H1 (cell line): ENCODE results near the gene ADGRG7. TPM values are rescaled to one million over a fixed set of nuclear protein-coding genes. Genes with fewer than 3 reads are reported as not detected.

Experiments used
- BRCA1 ChIP-seq: IDR thresholded peaks from 2 replicates; pipeline ENCODE4 v1.6.1; 2012; ENCODE audit warnings: low read depth, low read length, improper control_type of control experiment
- CBX8 ChIP-seq: fragments of 300-800, 300-1000 bp; sonication (generic); IDR thresholded peaks from 2 replicates; pipeline ENCODE4 v1.7.1; 2016; ENCODE audit warnings: low read depth, low read length, borderline replicate concordance
- CTCF ChIP-seq, 3 experiments: IDR thresholded peaks; 1 replicate in 2 of 3; 2 replicates in 1 of 3; pipeline versions ENCODE4 v1.5.1 to v1.6.1; 2011; ENCODE audit warnings: low read length in 3 of 3, mild to moderate bottlenecking in 3 of 3, inconsistent platforms in 2 of 3, low read depth in 1 of 3, moderate library complexity in 1 of 3; ENCODE audit not compliant: insufficient read depth in 1 of 3; ENCODE audit errors: control extremely low read depth in 1 of 3
- RFX5 ChIP-seq: IDR thresholded peaks from 2 replicates; pipeline ENCODE4 v1.6.1; 2011; ENCODE audit warnings: low read depth, low read length, improper control_type of control experiment, borderline replicate concordance
- polyA plus RNA-seq, 7 experiments: library from polyadenylated mRNA; depleted of rRNA in 3 of 7; stranded (reverse) in 5 of 7; unstranded in 2 of 7; fragments of >200 nt in 5 of 7; fragments of 200-250 nt in 2 of 7; gene quantifications; 1 replicate in 5 of 7; 2 replicates in 1 of 7; 4 replicates in 1 of 7; pipeline versions ENCODE4 v1.2.1 to v1.2.3, GENCODE V29; 2011 to 2013; ENCODE audit warnings: missing spikeins in 2 of 7, mixed read lengths in 2 of 7
- total RNA-seq: library from RNA; stranded (reverse); fragmentation: NEBNext Ultra II Directional; extraction: Animal tissue kit (Norgen Biotek cat#: 25700); gene quantifications from 2 replicates; pipeline ENCODE4 v1.2.1, GENCODE V29; 2021

Gene ADGRG7
- total and polyA plus RNA-seq, 2 of the 8 experiments (the other 6 are each of a cell fraction or from before 2014, with no cell fraction given): not detected

GRCh38 chr3:100586832-100587231, 22.6 kb upstream of the ADGRG7 start (continued):
- TF ChIP-seq CTCF (IDR thresholded peaks at IDR 0.05; ENCODE audit: control extremely low read depth in 1 of 3, insufficient read depth in 1 of 3, low read depth in 1 of 3, low read length in 3 of 3) (no peak), RFX5 (no peak), CBX8 (no peak), BRCA1 (no peak)
- TF ChIP-seq, all 59 proteins: peak for 0
